GM21737 (cell line): ENCODE data around the gene NIP7.
"Not testable (repeated sequence)": the region's sequence is repeated elsewhere in the genome, so short reads cannot be mapped to it uniquely, and the experiment has no call there.

Source experiments
- ATAC-seq: cut with Tn5 transposase; IDR thresholded peaks from one replicate; pipeline ENCODE4 v1.9.1; 2021; ENCODE audit warnings: mild to moderate bottlenecking, moderate library complexity; ENCODE audit not compliant: unreplicated experiment

Gene NIP7

GRCh38 chr16:69339289-69340094 is at the start of gene NIP7, which contains the start of gene COG8:
TSS of gene NIP7 (plus strand) at chr16:69339772. CDS start at chr16:69339830, 58 bp downstream.
TSS of gene COG8 (minus strand) at chr16:69339564. CDS start at chr16:69339552, 12 bp downstream.
- ATAC-seq, result peak; percentile 85

DNA sequence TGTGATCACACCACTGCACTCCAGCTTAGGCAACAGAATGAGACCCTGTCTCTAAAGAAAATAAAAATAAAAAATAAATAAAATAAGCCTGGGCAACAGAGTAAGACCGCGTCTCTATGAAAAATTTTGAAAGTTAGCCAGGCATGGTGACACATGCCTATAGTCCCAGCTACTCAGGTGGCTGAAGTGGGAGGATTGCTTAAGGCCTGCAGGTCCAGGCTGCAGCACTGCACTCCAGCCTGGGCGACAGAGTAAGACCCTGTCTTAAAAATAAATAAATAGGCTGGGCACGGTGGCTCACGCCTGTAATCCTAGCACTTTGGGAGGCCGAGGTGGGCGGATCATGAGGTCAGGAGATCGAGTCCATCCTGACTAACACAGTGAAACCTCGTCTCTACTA is 47.9 kb upstream of the NIP7 start:
- not testable (repeated sequence) for ATAC-seq

- ATAC-seq, result no peak
Observed at GRCh38 chr16:69293401-69293800, 46.2 kb upstream of the NIP7 start.

DNA sequence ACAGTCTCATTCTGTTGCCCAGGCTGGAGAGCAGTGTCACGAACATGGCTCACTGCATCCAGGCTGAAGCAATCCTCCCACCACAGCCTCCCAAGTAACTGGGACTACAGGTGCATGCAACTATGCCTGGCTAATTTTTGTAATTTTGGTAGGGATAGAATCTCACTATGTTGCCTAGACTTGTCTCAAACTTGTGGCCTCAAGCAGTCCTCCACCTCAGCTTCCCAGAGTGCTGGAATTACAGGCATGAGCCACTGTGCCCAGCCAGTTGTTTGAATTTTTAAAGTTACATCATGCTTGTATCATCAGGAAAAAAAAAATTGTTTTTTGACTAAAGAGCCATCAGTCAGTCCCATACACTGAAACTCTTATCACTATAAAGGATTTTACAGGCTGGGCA is 45.5 kb upstream of the NIP7 start:
- no peak for ATAC-seq

DNA sequence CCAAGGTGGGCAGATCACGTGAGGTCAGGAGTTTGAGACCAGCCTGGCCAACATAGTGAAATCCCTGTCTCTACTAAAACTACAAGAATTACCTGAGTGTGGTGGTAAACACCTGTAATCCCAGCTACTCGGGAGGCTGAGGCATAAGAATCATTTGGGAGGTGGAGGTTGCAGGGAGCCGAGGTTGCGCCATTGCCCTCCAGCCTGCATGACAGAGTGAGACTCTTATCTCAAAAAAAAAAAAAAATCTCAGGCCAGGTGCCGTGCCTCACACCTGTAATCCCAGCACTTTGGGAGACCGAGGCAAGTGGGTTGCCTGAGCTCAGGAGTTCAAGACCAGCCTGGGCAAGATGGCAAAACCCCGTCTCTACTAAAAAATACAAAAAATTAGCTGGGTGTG is 42.8 kb upstream of the NIP7 start:
- ATAC-seq, result not testable (repeated sequence)

GRCh38 chr16:69298261-69298660 is 41.3 kb upstream of the NIP7 start:
- ATAC-seq, result no peak

GRCh38 chr16:69301187-69301586 is 38.4 kb upstream of the NIP7 start:
- no peak for ATAC-seq

- ATAC-seq, result no peak
Observed at GRCh38 chr16:69301861-69302260, 37.7 kb upstream of the NIP7 start.

DNA sequence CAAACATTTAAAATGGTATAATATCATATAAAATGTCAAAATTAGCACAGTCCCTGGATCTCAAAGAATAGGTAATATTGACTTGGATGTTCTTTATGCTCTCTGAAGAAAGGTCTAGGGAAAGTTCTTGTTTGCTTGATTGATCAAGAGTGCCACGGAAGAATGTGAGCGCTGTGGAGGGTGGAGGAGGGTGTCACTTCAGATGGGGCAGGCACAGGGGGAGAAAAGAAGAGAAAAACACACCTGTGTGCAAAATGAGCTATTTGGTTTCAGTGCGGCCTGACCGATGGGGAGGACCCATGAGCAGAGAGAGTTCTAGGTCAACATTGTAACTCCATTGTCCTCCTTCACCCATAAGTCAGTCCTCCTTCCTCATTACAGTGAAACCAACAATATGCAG is 37.3 kb upstream of the NIP7 start:
- ATAC-seq, result no peak

GRCh38 chr16:69306031-69306430 is 33.5 kb upstream of the NIP7 start:
- ATAC-seq, result no peak

- ATAC-seq, result no peak
Observed at GRCh38 chr16:69307091-69307490, 32.5 kb upstream of the NIP7 start.

GRCh38 chr16:69307856-69308255 is 31.7 kb upstream of the NIP7 start:
- no peak for ATAC-seq

- no peak for ATAC-seq
Observed at GRCh38 chr16:69309316-69309715, 30.3 kb upstream of the NIP7 start.

DNA sequence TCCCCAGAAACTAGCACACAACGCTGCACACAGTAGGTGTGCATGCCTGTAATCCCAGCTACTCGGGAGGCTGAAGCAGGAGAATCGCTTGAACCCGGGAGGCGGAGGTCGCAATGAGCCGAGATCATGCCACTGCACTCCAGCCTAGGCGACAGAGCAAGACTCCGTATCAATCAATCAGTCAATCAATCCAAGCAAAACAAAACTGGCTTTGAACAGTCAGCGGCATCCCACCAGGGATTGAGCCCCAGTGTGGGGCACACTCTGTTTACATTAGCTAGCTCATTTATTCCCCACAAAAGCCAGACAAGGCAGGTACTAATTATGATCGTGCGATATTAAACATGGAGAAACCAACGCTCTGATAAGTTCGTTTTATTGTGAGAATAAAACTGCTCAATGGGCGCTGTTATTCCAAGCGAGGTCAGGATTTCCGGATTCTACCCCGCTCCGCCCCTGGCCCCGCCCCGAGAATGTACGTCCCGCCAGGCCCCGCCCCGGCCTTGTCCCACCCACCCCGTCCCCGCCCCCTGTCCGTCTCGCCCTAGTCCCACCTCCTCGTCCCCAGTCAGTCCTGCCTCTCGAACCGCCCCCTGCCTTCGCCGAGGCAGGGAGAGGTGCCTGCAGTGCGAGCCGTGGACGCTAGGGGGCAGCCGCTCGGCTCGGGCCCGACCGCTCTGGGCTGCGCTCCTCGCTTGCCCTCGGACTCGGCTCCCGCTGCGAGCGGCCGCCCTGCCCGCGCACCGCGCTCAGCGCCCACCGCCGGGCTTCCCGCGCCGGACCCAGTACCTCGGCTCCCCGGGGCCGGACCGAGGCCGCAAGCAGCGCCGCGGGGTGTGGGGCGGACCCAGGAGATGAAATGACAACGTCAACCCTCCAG is 28.7 kb upstream of the NIP7 start, which contains the start of gene VPS4A:
VPS4A (plus strand) TSS at position 698 of the 880 bp plus-strand sequence; CDS start at position 860, 162 bp downstream.
- peak; percentile 92 for ATAC-seq

GRCh38 chr16:69311533-69312387 is 27.8 kb upstream of the NIP7 start:
- ATAC-seq, result peak; percentile 40

GRCh38 chr16:69313469-69313868 is 26.1 kb upstream of the NIP7 start:
- no peak for ATAC-seq

GRCh38 chr16:69314534-69314933 is 25.0 kb upstream of the NIP7 start:
- ATAC-seq, result no peak

- no peak for ATAC-seq
Observed at GRCh38 chr16:69315486-69316311, 23.9 kb upstream of the NIP7 start.

DNA sequence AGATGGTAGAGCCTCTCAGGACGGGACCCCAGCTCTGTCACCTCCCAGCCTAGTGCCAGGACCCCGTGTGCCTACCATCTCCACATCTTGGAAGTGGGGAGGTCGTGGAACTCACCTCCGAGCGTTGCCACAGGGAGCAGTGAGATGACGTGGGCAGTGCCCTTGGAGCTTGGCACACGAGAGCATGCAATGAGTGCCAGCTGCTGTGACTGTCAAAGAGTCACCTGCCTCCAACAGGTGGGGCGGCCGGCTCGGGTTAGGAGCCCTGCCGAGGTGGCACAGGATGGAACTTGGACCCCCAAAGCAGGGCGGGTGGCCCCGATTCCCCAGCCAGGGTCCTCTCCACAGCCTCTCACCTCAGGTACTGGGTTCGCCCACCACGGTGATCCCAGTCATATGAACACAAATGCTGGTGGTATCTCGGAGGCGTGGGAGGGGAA is 23.0 kb upstream of the NIP7 start:
- ATAC-seq, result no peak
